ENCODE data around the gene ALDH1A2.

Gene ALDH1A2

GRCh38 chr15:57941816-57942215 is 123.7 kb downstream of the ALDH1A2 start:
- DNase-seq = no peak

GRCh38 chr15:57932348-57932747 is 133.2 kb downstream of the ALDH1A2 start:
- DNase-seq = no peak

GRCh38 chr15:57931570-57931969 is 133.9 kb downstream of the ALDH1A2 start:
- DNase-seq = no peak

- DNase-seq = no peak
These were observed 138.3 kb downstream of the ALDH1A2 start for GRCh38 chr15:57927091-57927631.

- DNase-seq = no peak
These were observed 139.9 kb downstream of the ALDH1A2 start for GRCh38 chr15:57925650-57926049.

GRCh38 chr15:57924598-57924997 is 140.9 kb downstream of the ALDH1A2 start:
- no peak for DNase-seq

GRCh38 chr15:57923750-57924149 is 141.8 kb downstream of the ALDH1A2 start:
- no peak for DNase-seq

GRCh38 chr15:57923306-57923705 is 142.2 kb downstream of the ALDH1A2 start:
- no peak for DNase-seq

GRCh38 chr15:57922776-57923175 is 142.7 kb downstream of the ALDH1A2 start:
- DNase-seq = no peak

- DNase-seq = peak in 1 of 2 donors; percentile 3
These were observed 144.1 kb downstream of the ALDH1A2 start for GRCh38 chr15:57921371-57921770.

GRCh38 chr15:57920911-57921310 is 144.6 kb downstream of the ALDH1A2 start:
- no peak for DNase-seq

GRCh38 chr15:57919754-57920153 is 145.8 kb downstream of the ALDH1A2 start:
- DNase-seq = no peak

- no peak for DNase-seq
These were observed 147.5 kb downstream of the ALDH1A2 start for GRCh38 chr15:57917998-57918397.

- no peak for DNase-seq
These were observed 148.8 kb downstream of the ALDH1A2 start for GRCh38 chr15:57916695-57917094.

GRCh38 chr15:57915827-57916531 is 149.5 kb downstream of the ALDH1A2 start:
- no peak for DNase-seq

- no peak for DNase-seq
These were observed 151.0 kb downstream of the ALDH1A2 start for GRCh38 chr15:57914350-57915055.

GRCh38 chr15:57911247-57911646 is 154.3 kb downstream of the ALDH1A2 start:
- no peak for DNase-seq

GRCh38 chr15:57910672-57911071 is 154.8 kb downstream of the ALDH1A2 start:
- no peak for DNase-seq

GRCh38 chr15:57909388-57909787 is 156.1 kb downstream of the ALDH1A2 start:
- no peak for DNase-seq

- no peak for DNase-seq
These were observed 161.9 kb downstream of the ALDH1A2 start for GRCh38 chr15:57903626-57904025.
